ENCODE data around the gene BSG.

DNA sequence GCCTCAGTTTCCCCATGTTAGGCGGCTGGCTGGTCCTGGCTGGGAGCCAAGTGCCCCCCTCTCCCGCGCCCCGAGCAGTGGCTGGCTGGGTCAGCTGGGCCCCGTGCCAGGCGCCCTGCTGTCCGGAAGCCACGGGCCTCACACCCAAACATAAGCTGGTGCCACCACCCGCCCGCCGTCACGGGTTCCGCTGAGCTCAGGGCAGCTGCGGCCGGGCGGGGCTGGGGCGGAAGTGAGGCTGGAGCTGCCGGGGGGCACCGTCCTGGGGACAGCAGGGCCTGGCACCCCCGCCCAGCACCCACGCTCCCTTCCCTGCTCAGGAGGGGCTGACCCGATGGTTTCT, 36.6 kb downstream of the BSG start:
- TF ChIP-seq, protein P1, sequence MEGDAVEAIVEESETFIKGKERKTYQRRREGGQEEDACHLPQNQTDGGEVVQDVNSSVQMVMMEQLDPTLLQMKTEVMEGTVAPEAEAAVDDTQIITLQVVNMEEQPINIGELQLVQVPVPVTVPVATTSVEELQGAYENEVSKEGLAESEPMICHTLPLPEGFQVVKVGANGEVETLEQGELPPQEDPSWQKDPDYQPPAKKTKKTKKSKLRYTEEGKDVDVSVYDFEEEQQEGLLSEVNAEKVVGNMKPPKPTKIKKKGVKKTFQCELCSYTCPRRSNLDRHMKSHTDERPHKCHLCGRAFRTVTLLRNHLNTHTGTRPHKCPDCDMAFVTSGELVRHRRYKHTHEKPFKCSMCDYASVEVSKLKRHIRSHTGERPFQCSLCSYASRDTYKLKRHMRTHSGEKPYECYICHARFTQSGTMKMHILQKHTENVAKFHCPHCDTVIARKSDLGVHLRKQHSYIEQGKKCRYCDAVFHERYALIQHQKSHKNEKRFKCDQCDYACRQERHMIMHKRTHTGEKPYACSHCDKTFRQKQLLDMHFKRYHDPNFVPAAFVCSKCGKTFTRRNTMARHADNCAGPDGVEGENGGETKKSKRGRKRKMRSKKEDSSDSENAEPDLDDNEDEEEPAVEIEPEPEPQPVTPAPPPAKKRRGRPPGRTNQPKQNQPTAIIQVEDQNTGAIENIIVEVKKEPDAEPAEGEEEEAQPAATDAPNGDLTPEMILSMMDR (IDR thresholded peaks at IDR 0.05) = no peak
- TF ChIP-seq POLR2AphosphoS5 (IDR thresholded peaks at IDR 0.05) = no peak

All from breast epithelium (tissue), 3 donors.